ENCODE data around the gene SIRPD.

SIRPD gene

DNA sequence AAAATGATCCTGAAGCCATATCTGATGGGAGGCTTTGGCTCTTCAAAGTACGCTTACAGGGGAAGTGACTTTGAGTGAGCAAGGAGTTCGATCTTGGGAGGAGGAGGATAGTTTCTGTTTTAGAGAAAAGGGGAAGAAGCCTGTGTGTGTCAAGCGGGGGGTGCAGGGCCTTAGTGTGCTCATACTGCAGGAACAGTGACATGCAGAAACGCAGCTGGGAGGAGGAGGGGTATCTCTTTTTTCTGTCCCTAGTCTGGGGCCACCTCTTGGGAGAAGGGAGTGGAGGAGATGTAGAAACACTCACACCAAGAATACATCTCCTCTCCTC is 19.8 kb downstream of the SIRPD start:
- TF ChIP-seq CTCF (conservative IDR thresholded peaks at IDR 0.05; ENCODE audit: low read length), result no peak
- DNase-seq (ENCODE audit: low read depth), result no peak
- no peak overlapping the region for H3K4me3 ChIP-seq (ENCODE audit: low read length)

- no peak for TF ChIP-seq CTCF (conservative IDR thresholded peaks at IDR 0.05; ENCODE audit: low read length)
- DNase-seq (ENCODE audit: low read depth), result no peak
- no peak overlapping the region for H3K4me3 ChIP-seq (ENCODE audit: low read length)
Observed at GRCh38 chr20:1536893-1537730, 20.4 kb downstream of the SIRPD start.

GRCh38 chr20:1535420-1536175 is 21.9 kb downstream of the SIRPD start:
- no peak for TF ChIP-seq CTCF (conservative IDR thresholded peaks at IDR 0.05; ENCODE audit: low read length)
- no peak overlapping the region for H3K4me3 ChIP-seq (ENCODE audit: low read length)
- DNase-seq (ENCODE audit: low read depth), result no peak

GRCh38 chr20:1534526-1534925 is 23.0 kb downstream of the SIRPD start:
- H3K4me3 ChIP-seq (ENCODE audit: low read length), result no peak overlapping the region
- no peak for TF ChIP-seq CTCF (conservative IDR thresholded peaks at IDR 0.05; ENCODE audit: low read length)
- DNase-seq (ENCODE audit: low read depth), result no peak

GRCh38 chr20:1533059-1533458 is 24.4 kb downstream of the SIRPD start:
- no peak for TF ChIP-seq CTCF (conservative IDR thresholded peaks at IDR 0.05; ENCODE audit: low read length)
- H3K4me3 ChIP-seq (ENCODE audit: low read length), result no peak overlapping the region
- DNase-seq (ENCODE audit: low read depth), result no peak

DNA sequence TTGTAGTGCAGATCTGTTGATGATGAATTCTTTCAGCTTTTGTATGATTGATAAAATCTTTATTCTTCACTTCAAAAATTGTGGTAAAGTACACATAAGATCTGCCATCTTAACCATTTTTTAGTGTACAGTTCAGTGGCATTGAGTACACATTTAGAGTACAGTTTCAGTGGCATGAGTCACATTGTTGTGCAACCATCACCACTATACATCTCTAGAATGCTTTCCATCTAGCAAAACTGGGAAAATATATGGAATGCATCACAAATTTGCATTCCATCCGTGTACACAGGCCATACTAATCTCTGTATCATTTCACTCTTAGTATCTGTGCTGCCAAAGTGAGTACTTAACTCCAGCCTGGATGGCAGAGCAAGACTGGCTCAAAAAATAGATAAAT is 28.7 kb downstream of the SIRPD start:
- TF ChIP-seq CTCF (conservative IDR thresholded peaks at IDR 0.05; ENCODE audit: low read length), result no peak
- DNase-seq (ENCODE audit: low read depth), result no peak
- no peak overlapping the region for H3K4me3 ChIP-seq (ENCODE audit: low read length)

- no peak overlapping the region for H3K4me3 ChIP-seq (ENCODE audit: low read length)
- DNase-seq (ENCODE audit: low read depth), result no peak
Observed at GRCh38 chr20:1527923-1528322, 29.6 kb downstream of the SIRPD start.

More at GRCh38 chr20:1527923-1528322, 29.6 kb downstream of the SIRPD start:
- TF ChIP-seq CTCF (conservative IDR thresholded peaks at IDR 0.05; ENCODE audit: low read length), result no peak
